Measurements from ENCODE around the gene TEX10.

TEX10 gene

DNA sequence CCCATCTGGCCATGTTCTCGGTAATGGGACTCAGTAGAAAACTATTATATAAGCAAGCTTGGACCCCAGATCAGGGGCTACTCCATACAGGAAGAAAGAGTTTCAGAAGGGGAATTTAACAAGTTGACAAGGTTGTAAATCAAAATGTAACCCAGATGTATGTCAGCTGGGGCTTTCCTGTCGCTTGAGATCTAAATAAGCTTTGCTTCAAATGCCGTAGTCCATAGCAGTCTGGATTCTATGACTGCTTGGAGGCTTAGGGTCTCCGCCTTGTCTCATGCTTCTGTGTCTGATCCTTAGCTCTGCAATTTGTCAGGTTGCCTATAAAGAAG lies 70.4 kb downstream of the TEX10 start:
- DNase-seq: no peak

DNA sequence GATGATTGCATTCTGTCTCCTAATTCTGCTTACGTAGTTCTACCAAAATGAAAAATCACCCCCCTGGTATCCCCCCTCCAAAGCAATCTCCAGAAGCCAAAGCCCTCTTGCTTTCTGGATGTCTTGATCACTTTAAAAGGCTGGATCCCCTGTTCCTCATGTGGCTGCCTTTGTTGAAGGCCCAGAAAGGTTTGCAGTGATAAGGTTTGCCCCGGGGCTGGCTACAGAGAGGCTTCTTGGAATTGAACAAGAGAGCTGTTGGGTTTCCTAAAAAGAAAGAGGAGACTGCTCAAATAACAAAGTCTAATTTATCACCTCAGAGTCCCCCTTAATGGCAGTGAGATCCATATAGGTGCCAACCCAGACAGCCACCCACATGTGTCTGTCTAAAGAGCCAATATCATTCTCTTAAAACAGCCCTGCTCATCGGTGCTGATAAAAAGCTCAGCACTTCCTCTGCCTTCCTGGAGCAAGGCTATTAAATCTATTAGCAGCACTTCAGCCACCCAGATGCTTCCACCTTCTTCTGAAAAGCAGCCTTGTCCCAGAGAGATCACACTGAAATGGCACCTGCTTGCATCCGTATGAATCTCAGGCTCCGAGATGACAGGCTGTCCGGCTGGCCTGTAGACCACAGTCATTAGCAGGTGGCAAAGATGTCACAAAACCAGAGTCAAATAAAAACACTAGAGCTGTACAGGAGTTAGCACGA lies 70.9 kb downstream of the TEX10 start:
- DNase-seq: no peak

- DNase-seq: no peak
These were observed 71.7 kb downstream of the TEX10 start for GRCh38 chr9:100281066-100281465.

DNA sequence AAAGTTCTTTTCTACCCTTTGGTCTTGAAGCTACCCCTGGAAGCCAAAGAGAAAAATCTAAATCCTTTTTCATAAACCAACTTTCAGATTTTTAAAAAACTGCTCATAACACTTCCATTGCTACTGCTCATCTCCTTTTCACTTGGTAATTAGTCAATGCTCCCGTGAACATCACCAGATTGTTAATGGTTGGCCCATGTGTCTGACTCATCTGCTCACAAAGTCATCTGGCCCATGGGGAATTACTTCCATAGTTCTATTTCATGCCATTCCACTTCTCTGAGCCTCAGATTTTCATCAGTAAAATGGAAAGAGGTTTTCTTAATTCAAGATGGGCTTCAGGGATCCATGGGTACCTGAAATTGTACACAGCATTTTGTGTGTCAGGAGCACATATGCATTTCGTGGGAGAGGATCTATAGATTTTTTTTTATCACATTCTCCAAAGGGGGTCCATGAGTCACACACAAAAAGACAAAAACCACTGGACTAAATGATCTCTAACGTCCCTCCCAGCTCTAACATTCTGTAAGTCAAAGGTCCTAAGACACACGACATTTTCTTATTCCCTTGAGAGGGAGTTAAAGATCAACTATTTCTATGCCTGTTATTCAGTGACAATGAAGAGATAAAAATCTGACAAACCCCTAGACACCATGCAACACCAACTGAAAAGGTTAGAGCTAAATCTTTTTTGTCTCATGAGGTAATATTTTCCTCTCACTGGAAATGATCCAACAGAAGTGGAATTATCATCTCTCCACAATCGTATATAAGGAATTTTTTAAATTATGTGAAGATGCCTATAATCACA lies 75.4 kb downstream of the TEX10 start:
- DNase-seq: no peak

- DNase-seq: no peak
These were observed 83.1 kb downstream of the TEX10 start for GRCh38 chr9:100269656-100270055.

- no peak for DNase-seq
These were observed 84.5 kb downstream of the TEX10 start for GRCh38 chr9:100268271-100268670.

DNA sequence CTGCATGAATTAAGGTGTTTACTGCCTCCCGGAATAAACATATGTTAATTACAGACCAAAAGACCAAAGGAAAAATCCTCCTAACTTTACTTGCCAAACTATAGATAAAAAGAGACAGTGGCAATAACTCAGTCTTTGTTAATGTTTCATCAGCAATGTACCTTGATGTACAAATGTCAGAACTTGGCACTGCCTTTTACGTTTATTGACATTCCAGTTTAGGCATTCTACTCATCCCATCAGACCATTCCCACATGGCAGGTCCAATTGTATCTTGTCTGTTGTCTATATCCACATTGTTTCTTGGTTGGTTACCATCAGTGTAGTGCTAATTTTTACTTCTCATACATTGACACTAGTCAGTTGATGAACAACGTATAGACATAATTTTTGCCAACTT lies 85.5 kb downstream of the TEX10 start:
- DNase-seq: no peak
